A549 (cell line): ENCODE results near the gene COMMD4. TPM values are rescaled to one million over a fixed set of nuclear protein-coding genes. Genes with fewer than 3 reads are reported as not detected.
"Not testable (repeated sequence)": the region's sequence is repeated elsewhere in the genome, so short reads cannot be mapped to it uniquely, and the experiment has no call there.

Experiments
- ATAC-seq, 2 experiments: fragments of 200-7000 bp in 1 of 2; fragments of >200 bp in 1 of 2; cut with Nextera tagmentation in 1 of 2; cut with Tn5 transposase in 1 of 2; 3 replicates each; pipeline versions ENCODE4 v1.8.0 to v1.9.1; 2018 to 2020; ENCODE audit warnings: mild to moderate bottlenecking in 1 of 2, moderate library complexity in 1 of 2
- CTCF ChIA-PET: fragments of 300-600 bp; sonication (Branson Sonifier 250); formaldehyde crosslinking; extraction: SDS; loops from one replicate; lab custom pipeline; 2021; ENCODE audit warnings: antibody characterized with exemption, inconsistent platforms; lab: Yijun Ruan, JAX
- POLR2A ChIA-PET: fragments of 350-600 bp; formaldehyde crosslinking; extraction: SDS; loops from one replicate; lab custom pipeline; 2021; ENCODE audit warnings: antibody characterized with exemption, inconsistent platforms; lab: Yijun Ruan, JAX
- DNase-seq, 2 experiments: peaks; one replicate each; pipeline versions ENCODE4 v3.0.0 to v3.0.0-alpha.2; 2011 to 2016; ENCODE audit warnings: low read depth in 1 of 2, low spot score in 1 of 2
- FAIRE-seq: peaks from 2 replicates; lab custom pipeline; 2011; peaks lifted over from hg19 to GRCh38; lab: Jason Lieb, UNC
- H3K27ac ChIP-seq, 2 experiments: fragments of >200 bp; sonication (Bioruptor Twin); formaldehyde crosslinking; 3 replicates each; pipeline ENCODE4 v1.5.1; 2016 to 2017
- H3K4me1 ChIP-seq: fragments of >200 bp; sonication (Bioruptor Twin); formaldehyde crosslinking; 3 replicates; pipeline ENCODE4 v1.6.1; 2016
- H3K4me2 ChIP-seq: fragments of >200 bp; sonication (Bioruptor Twin); formaldehyde crosslinking; 3 replicates; pipeline ENCODE4 v1.6.1; 2016
- H3K4me3 ChIP-seq: fragments of >200 bp; sonication (Bioruptor Twin); formaldehyde crosslinking; 3 replicates; pipeline ENCODE4 v1.5.1; 2016
- H3K9me3 ChIP-seq: fragments of >200 bp; sonication (Bioruptor Twin); formaldehyde crosslinking; 3 replicates; pipeline ENCODE4 v1.6.1; 2016
- CBX2 ChIP-seq: fragments of 200-600 bp; sonication (generic); IDR thresholded peaks from 2 replicates; pipeline ENCODE4 v1.6.1; 2016; ENCODE audit warnings: low read depth, mild to moderate bottlenecking, borderline replicate concordance
- CBX8 ChIP-seq: fragments of 200-600 bp; sonication (generic); IDR thresholded peaks from 2 replicates; pipeline ENCODE4 v1.6.1; 2016
- ESRRA ChIP-seq: fragments of 150-350 bp; IDR thresholded peaks from 2 replicates; pipeline ENCODE4 v1.6.1; 2014; ENCODE audit warnings: mild to moderate bottlenecking, low read length, borderline replicate concordance
- FOSB ChIP-seq: fragments of 250-450 bp; sonication (Bioruptor Pico); IDR thresholded peaks from 2 replicates; pipeline ENCODE4 v1.5.0; 2020; ENCODE audit warnings: mild to moderate bottlenecking, moderate library complexity
- HDAC2 ChIP-seq: fragments of 200-600 bp; sonication (generic); IDR thresholded peaks from 2 replicates; pipeline ENCODE4 v1.6.1; 2016
- HEYL ChIP-seq: fragments of 250-450 bp; sonication (Bioruptor Pico); IDR thresholded peaks from 2 replicates; pipeline ENCODE4 v1.8.0; 2021; ENCODE audit warnings: mild to moderate bottlenecking, moderate library complexity
- HOXA7 ChIP-seq: fragments of 250-450 bp; sonication (Bioruptor Pico); IDR thresholded peaks from 2 replicates; pipeline ENCODE4 v1.5.0; 2020; ENCODE audit warnings: mild to moderate bottlenecking, moderate library complexity
- HOXB13 ChIP-seq: fragments of 250-450 bp; sonication (Bioruptor Pico); IDR thresholded peaks from 2 replicates; pipeline ENCODE4 v1.5.0; 2020; ENCODE audit warnings: low read depth, mild to moderate bottlenecking, moderate library complexity
- HOXB5 ChIP-seq: fragments of 250-450 bp; sonication (Bioruptor Pico); IDR thresholded peaks from 2 replicates; pipeline ENCODE4 v1.5.0; 2020; ENCODE audit warnings: mild to moderate bottlenecking, moderate library complexity
- MAZ ChIP-seq: fragments of 150-350 bp; IDR thresholded peaks from 2 replicates; pipeline ENCODE4 v1.6.1; 2014; ENCODE audit warnings: antibody characterized with exemption, low read depth, low read length, borderline replicate concordance
- MYC ChIP-seq: IDR thresholded peaks from 2 replicates; pipeline ENCODE4 v1.6.1; 2012; ENCODE audit warnings: mild to moderate bottlenecking, inconsistent platforms, low read length, improper control_type of control experiment, borderline replicate concordance
- NPAS2 ChIP-seq: fragments of 250-450 bp; sonication (Bioruptor Pico); IDR thresholded peaks from 2 replicates; pipeline ENCODE4 v1.8.0; 2022; ENCODE audit warnings: mild to moderate bottlenecking, moderate library complexity, borderline replicate concordance
- PHF8 ChIP-seq: fragments of 200-600 bp; sonication (generic); IDR thresholded peaks from 2 replicates; pipeline ENCODE4 v1.6.1; 2016; ENCODE audit warnings: low read depth, mild to moderate bottlenecking, antibody characterized with exemption, moderate library complexity, borderline replicate concordance
- POLR2AphosphoS2 ChIP-seq: conservative IDR thresholded peaks from 2 replicates; pipeline ENCODE4 v1.6.1; 2012; ENCODE audit warnings: low read length, improper control_type of control experiment, inconsistent platforms
- RCOR1 ChIP-seq: fragments of 150-350 bp; IDR thresholded peaks from 2 replicates; pipeline ENCODE4 v1.6.1; 2014; ENCODE audit warnings: antibody characterized with exemption, low read length, low read depth
- RFX5 ChIP-seq: fragments of 450-650 bp; IDR thresholded peaks from 2 replicates; pipeline ENCODE4 v1.7.1; 2014; ENCODE audit warnings: antibody characterized with exemption, mild to moderate bottlenecking, moderate library complexity
- RNF2 ChIP-seq: fragments of 200-600 bp; sonication (generic); IDR thresholded peaks from 2 replicates; pipeline ENCODE4 v1.6.1; 2016; ENCODE audit warnings: low read depth, mild to moderate bottlenecking, antibody characterized with exemption, moderate library complexity, borderline replicate concordance
- SMC3 ChIP-seq: fragments of >200 bp; sonication (Bioruptor Twin); formaldehyde crosslinking; IDR thresholded peaks from 3 replicates; pipeline ENCODE4 v1.6.1; 2018; ENCODE audit warnings: inconsistent platforms
- TFCP2L1 ChIP-seq: fragments of 250-450 bp; sonication (Bioruptor Pico); IDR thresholded peaks from 2 replicates; pipeline ENCODE4 v1.5.0; 2021; ENCODE audit warnings: mild to moderate bottlenecking
- ZFP36 ChIP-seq: fragments of 450-650 bp; IDR thresholded peaks from 2 replicates; pipeline ENCODE4 v1.6.1; 2014; ENCODE audit warnings: borderline replicate concordance; ENCODE audit not compliant: partially characterized antibody
- WGBS: methylation state at CpG from one replicate; pipeline ENCODE4 v1.1.6; 2017; ENCODE audit errors: missing lambda C conversion rate; 5-methylcytosine and 5-hydroxymethylcytosine counted together
- polyA plus RNA-seq, 4 experiments: library from polyadenylated mRNA; depleted of rRNA in 3 of 4; stranded (reverse); fragments of >200 nt; fragmentation: RNase III in 1 of 4; extraction: RNeasy Plus Mini Kit Qiagen cat#74134 plus additional on column Dnase treatment in 1 of 4; gene quantifications; 2 replicates in 3 of 4; 3 replicates in 1 of 4; pipeline ENCODE4 v1.2.3, GENCODE V29; 2011 to 2017
- TF ChIP-seq, protein P1 (sequence below): fragments of 250-450 bp; sonication (Bioruptor Pico); IDR thresholded peaks from 2 replicates; pipeline ENCODE4 v1.5.0; 2020; ENCODE audit warnings: low read depth, mild to moderate bottlenecking, moderate library complexity
- TF ChIP-seq, protein P2 (sequence below): fragments of 200-600 bp; sonication (generic); IDR thresholded peaks from 2 replicates; pipeline ENCODE4 v1.6.1; 2016; ENCODE audit warnings: antibody characterized with exemption, mild to moderate bottlenecking, moderate library complexity
- TF ChIP-seq, protein P3 (sequence below): IDR thresholded peaks from 2 replicates; pipeline ENCODE4 v1.6.1; 2012

COMMD4 gene
- polyA plus RNA-seq, 2 of the 4 experiments (the other 2 are of a cell fraction), result 88.0 to 220 TPM

DNA sequence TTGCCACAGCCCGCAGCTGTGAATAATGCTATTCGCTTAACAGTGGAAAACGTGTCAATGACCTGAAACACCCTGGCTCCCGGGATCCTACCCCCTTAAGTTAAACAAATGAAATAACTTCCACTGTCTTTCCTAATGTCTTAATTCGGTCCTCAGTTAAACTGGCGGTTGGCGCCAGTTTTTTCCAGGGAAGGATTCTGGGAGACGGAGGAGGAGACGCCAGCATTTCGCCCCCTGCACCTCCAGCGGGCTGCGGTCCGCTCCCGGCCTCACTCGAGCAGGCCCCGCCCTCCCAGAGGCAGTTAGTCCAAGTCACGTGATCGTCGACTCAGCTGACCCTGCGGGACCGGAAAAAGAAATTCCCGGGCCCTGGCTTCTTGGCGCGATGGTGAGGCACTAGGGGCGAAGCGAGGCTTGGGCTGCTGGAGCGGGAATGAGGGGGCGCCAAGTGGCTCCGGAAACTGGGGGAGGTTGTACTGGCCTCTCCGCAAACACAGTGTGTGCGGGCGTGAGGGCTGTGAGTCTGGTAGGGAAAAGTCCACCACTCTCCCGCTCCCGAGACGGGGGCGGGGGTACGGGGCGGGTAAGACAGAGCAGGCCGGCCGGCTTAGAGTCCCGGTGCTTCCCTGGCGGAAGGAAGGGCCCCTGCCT is at the start of gene COMMD4 (continued):
- TF ChIP-seq, protein P1, sequence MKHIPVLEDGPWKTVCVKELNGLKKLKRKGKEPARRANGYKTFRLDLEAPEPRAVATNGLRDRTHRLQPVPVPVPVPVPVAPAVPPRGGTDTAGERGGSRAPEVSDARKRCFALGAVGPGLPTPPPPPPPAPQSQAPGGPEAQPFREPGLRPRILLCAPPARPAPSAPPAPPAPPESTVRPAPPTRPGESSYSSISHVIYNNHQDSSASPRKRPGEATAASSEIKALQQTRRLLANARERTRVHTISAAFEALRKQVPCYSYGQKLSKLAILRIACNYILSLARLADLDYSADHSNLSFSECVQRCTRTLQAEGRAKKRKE (CRISPR knock-in tag), result peak; percentile 64; the same call in 1 of the 2 replicates
- TF ChIP-seq PHF8, result peak; percentile 72
- peak; percentile 90 for TF ChIP-seq MAZ
- TF ChIP-seq FOSB (CRISPR knock-in tag), result no peak
- no peak for TF ChIP-seq MYC
- TF ChIP-seq NPAS2 (CRISPR knock-in tag), result no peak
- 0 out of 2 replicates have a peak, but pooled peaks have one; percentile 29 for TF ChIP-seq RFX5
- TF ChIP-seq ZFP36, result no peak
- TF ChIP-seq TFCP2L1, result no peak
- TF ChIP-seq, protein P2, sequence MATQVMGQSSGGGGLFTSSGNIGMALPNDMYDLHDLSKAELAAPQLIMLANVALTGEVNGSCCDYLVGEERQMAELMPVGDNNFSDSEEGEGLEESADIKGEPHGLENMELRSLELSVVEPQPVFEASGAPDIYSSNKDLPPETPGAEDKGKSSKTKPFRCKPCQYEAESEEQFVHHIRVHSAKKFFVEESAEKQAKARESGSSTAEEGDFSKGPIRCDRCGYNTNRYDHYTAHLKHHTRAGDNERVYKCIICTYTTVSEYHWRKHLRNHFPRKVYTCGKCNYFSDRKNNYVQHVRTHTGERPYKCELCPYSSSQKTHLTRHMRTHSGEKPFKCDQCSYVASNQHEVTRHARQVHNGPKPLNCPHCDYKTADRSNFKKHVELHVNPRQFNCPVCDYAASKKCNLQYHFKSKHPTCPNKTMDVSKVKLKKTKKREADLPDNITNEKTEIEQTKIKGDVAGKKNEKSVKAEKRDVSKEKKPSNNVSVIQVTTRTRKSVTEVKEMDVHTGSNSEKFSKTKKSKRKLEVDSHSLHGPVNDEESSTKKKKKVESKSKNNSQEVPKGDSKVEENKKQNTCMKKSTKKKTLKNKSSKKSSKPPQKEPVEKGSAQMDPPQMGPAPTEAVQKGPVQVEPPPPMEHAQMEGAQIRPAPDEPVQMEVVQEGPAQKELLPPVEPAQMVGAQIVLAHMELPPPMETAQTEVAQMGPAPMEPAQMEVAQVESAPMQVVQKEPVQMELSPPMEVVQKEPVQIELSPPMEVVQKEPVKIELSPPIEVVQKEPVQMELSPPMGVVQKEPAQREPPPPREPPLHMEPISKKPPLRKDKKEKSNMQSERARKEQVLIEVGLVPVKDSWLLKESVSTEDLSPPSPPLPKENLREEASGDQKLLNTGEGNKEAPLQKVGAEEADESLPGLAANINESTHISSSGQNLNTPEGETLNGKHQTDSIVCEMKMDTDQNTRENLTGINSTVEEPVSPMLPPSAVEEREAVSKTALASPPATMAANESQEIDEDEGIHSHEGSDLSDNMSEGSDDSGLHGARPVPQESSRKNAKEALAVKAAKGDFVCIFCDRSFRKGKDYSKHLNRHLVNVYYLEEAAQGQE, result no peak
- TF ChIP-seq ESRRA, result no peak
- peak; percentile 63; the same call in 1 of the 2 replicates for TF ChIP-seq HOXB13 (CRISPR knock-in tag)
- TF ChIP-seq RNF2, result no peak
- TF ChIP-seq POLR2AphosphoS2, result no peak
- TF ChIP-seq, protein P3, sequence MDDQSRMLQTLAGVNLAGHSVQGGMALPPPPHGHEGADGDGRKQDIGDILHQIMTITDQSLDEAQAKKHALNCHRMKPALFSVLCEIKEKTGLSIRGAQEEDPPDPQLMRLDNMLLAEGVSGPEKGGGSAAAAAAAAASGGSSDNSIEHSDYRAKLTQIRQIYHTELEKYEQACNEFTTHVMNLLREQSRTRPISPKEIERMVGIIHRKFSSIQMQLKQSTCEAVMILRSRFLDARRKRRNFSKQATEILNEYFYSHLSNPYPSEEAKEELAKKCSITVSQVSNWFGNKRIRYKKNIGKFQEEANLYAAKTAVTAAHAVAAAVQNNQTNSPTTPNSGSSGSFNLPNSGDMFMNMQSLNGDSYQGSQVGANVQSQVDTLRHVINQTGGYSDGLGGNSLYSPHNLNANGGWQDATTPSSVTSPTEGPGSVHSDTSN, result 0 out of 2 replicates have a peak, but pooled peaks have one; percentile 68
- no peak for TF ChIP-seq HOXA7 (CRISPR knock-in tag)
- no peak for TF ChIP-seq HDAC2
- no peak for TF ChIP-seq HEYL (CRISPR knock-in tag)
- TF ChIP-seq SMC3, result no peak
- TF ChIP-seq CBX2, result no peak
- no peak for TF ChIP-seq CBX8
- no peak for TF ChIP-seq RCOR1
- TF ChIP-seq HOXB5 (CRISPR knock-in tag), result peak; percentile 88
- TF ChIP-seq, all 56 proteins: peak for 17

DNA sequence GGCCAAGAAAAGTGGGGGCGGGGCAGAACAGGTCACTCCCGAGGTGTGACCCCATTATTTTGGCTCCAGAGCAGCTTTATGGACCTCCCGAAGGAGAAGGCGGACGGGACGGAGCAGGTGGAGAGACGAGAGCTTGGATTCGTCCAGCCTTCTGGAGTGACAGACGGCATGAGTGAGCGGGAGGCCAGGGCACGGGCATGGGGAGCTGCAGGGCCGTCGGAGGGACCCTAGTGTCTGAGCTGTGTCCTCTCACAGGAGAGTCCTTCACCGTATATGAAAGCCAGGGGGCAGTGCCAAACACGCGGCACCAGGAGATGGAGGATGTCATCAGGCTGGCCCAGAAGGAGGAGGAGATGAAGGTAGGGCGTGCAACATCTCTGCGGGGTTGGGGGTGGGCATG is 42.2 kb upstream of the COMMD4 start:
- FAIRE-seq, result not testable (repeated sequence)

DNA sequence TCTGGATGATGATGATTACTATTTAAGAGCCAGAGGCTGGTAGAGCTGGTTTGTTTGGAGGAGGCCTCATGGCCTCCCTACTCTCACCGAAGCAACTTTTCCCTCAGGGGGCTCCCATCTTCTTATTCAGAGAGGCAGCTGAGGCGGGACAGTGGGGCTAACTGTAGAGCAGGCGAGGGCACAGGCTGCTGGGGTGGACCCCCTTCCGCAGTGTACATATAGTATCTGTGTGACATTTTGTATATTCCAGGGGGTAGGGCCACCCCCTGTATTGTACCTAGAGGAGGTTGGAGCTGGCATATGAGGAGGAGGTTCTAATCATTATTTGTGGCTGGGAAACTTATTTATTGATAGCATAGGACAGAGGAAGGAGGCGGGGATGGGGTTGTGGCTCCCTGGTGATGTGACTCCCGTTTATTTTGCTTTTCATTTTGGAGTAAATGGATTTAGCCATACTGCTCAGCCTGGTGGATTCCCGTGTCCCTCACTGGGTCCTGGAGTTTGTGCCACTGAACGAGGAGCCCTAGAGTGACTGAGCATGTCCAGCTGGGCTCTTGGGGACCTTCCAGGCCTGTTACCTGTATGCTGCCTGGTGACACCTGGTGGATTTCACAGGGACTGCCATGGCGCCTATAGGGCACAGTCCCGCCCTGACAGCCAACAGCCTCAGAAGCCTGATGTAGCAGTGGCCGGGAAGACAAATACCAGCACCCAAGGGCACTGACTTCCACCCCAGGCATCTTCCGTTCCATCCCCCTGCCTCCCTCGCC is 37.1 kb upstream of the COMMD4 start:
- H3K4me3 ChIP-seq, H3K4me1 ChIP-seq, DNase-seq, H3K9me3 ChIP-seq, POLR2A ChIA-PET: not testable (repeated sequence)
- 36% methylated on average over 12 of the region's 13 CpGs for WGBS
- CTCF ChIA-PET, result interaction anchor here (0.7 to 2.4 kb wide), 4 partner anchors 90 to 1234 kb away, joined by 3 to 12 read pairs (median 5); no protein-coding TSS in a partner anchor
- Histone ChIP-seq H3K4me2 (peak overlapping the region; percentile 58), H3K27ac (0 out of 6 replicates have a peak overlapping the region, but pooled peaks of 1 of the 2 experiments have one; percentile 66)
- FAIRE-seq, result peak; percentile 18
- peak; percentile 98 to 99 for ATAC-seq

More for the DNA sequence above, 42.2 kb upstream of the COMMD4 start:
- ATAC-seq, POLR2A ChIA-PET, CTCF ChIA-PET, H3K27ac ChIP-seq, H3K9me3 ChIP-seq, H3K4me3 ChIP-seq, H3K4me1 ChIP-seq, DNase-seq, H3K4me2 ChIP-seq: not testable (repeated sequence)
- 68% methylated on average over 5 of the region's 18 CpGs for WGBS
